Astrocyte (in vitro differentiated cells and primary cell): Measurements from ENCODE around the gene CAPN11. TPM values are rescaled to one million over a fixed set of nuclear protein-coding genes. Genes with fewer than 3 reads are reported as not detected.
"Not testable (repeated sequence)": the region's sequence is repeated elsewhere in the genome, so short reads cannot be mapped to it uniquely, and the experiment has no call there.

ENCODE experiments used
- DNase-seq: peaks from one replicate; pipeline ENCODE4 v3.0.0-alpha.2; 2010; ENCODE audit warnings: low read depth
- FAIRE-seq: peaks from 2 replicates; lab custom pipeline; 2011; peaks lifted over from hg19 to GRCh38; lab: Jason Lieb, UNC
- H2AFZ ChIP-seq: 2 replicates; pipeline ENCODE4 v1.6.0; 2012; ENCODE audit warnings: low read depth, low read length, inconsistent platforms
- H3K27ac ChIP-seq: 2 replicates; pipeline ENCODE4 v1.5.1; 2011; ENCODE audit warnings: low read depth, low read length, inconsistent platforms
- H3K27me3 ChIP-seq: 2 replicates; pipeline ENCODE4 v1.6.0; 2011; ENCODE audit warnings: low read length, inconsistent platforms; ENCODE audit not compliant: insufficient read depth
- H3K36me3 ChIP-seq: 2 replicates; pipeline ENCODE4 v1.5.1; 2011; ENCODE audit warnings: low read length, inconsistent platforms; ENCODE audit not compliant: insufficient read depth
- H3K4me1 ChIP-seq: 2 replicates; pipeline ENCODE4 v1.5.1; 2011; ENCODE audit warnings: low read length, inconsistent platforms; ENCODE audit not compliant: insufficient read depth
- H3K4me2 ChIP-seq: 2 replicates; pipeline ENCODE4 v1.6.0; 2012; ENCODE audit warnings: low read length, inconsistent platforms
- H3K4me3 ChIP-seq: 2 replicates; pipeline ENCODE4 v1.5.1; 2011; ENCODE audit warnings: low read depth, mild to moderate bottlenecking, low read length, inconsistent platforms; ENCODE audit not compliant: insufficient read depth
- H3K79me2 ChIP-seq: 2 replicates; pipeline ENCODE4 v1.6.0; 2012; ENCODE audit warnings: mild to moderate bottlenecking, low read length, inconsistent platforms; ENCODE audit not compliant: insufficient read depth
- H3K9ac ChIP-seq: 2 replicates; pipeline ENCODE4 v1.6.0; 2012; ENCODE audit warnings: mild to moderate bottlenecking, low read length, inconsistent platforms
- H3K9me3 ChIP-seq: 2 replicates; pipeline ENCODE4 v1.5.1; 2012; ENCODE audit warnings: low read depth, mild to moderate bottlenecking, low read length, inconsistent platforms; ENCODE audit not compliant: insufficient read depth
- H4K20me1 ChIP-seq: 2 replicates; pipeline ENCODE4 v1.6.0; 2012; ENCODE audit warnings: low read length, inconsistent platforms; ENCODE audit not compliant: insufficient read depth
- H3K27ac Mint-ChIP-seq: one replicate; pipeline ENCODE4 v1.8.0; 2021; ENCODE audit warnings: mild to moderate bottlenecking, mixed read lengths; ENCODE audit not compliant: unreplicated experiment
- H3K27me3 Mint-ChIP-seq: one replicate; pipeline ENCODE4 v1.8.0; 2021; ENCODE audit warnings: low read depth, mixed read lengths; ENCODE audit not compliant: unreplicated experiment
- H3K36me3 Mint-ChIP-seq: one replicate; pipeline ENCODE4 v1.8.0; 2021; ENCODE audit warnings: low read depth, mixed read lengths; ENCODE audit not compliant: unreplicated experiment
- H3K4me1 Mint-ChIP-seq: one replicate; pipeline ENCODE4 v1.8.0; 2021; ENCODE audit warnings: low read depth, mixed read lengths; ENCODE audit not compliant: unreplicated experiment
- H3K4me3 Mint-ChIP-seq: one replicate; pipeline ENCODE4 v1.8.0; 2021; ENCODE audit warnings: mild to moderate bottlenecking, moderate library complexity, mixed read lengths; ENCODE audit not compliant: unreplicated experiment
- H3K9me3 Mint-ChIP-seq: one replicate; pipeline ENCODE4 v1.8.0; 2021; ENCODE audit warnings: mild to moderate bottlenecking, mixed read lengths; ENCODE audit not compliant: unreplicated experiment
- EZH2 ChIP-seq: IDR thresholded peaks from 2 replicates; pipeline ENCODE4 v1.6.1; 2012; ENCODE audit warnings: mild to moderate bottlenecking, low read length, inconsistent platforms; ENCODE audit not compliant: insufficient read depth
- total RNA-seq: library from RNA; stranded (reverse); gene quantifications from 2 replicates; pipeline ENCODE4 v1.2.1, GENCODE V29; 2021
- TF ChIP-seq, protein P1 (sequence below): IDR thresholded peaks from 2 replicates; pipeline ENCODE4 v1.5.1; 2011; ENCODE audit warnings: low read depth, mild to moderate bottlenecking, inconsistent platforms, low read length, moderate library complexity; ENCODE audit not compliant: insufficient read depth

The CAPN11 gene
- total RNA-seq, 1 donor from 2014 or later, result not detected

DNA sequence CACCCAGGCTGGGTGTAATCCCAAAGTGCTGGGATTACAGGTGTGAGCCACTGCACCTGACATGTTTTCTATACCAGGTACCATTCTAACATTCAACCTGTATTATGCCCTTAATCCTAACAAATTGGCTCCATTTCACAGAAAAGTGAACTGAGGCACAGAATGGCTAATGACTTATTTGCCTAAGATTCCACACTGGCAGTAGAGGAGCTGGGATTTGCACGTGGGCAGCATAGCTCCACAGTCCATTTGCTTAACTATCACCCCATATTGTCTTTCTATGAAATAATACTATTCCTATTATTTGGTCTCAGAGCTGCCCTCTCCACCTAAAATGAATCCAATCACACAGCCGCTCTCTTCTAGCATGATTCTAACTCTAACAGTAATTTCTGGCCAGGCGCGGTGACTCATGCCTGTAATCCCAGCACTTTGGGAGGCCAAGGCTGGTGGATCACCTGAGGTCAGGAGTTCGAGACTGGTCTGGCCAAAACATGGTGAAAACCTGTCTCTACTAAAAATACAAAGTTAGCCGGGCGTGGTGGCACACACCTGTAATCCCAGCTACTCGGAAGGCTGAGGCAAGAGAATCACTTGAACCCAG is 34.8 kb downstream of the CAPN11 start:
- Histone ChIP-seq H3K36me3 (no peaks in the 10 kb centered on the region), H3K4me3 (no peak overlapping the region), H2AFZ (no peak overlapping the region), H3K4me1 (no peaks in the 10 kb centered on the region), H3K9ac (no peak overlapping the region), H3K9me3 (no peaks in the 10 kb centered on the region), H3K4me2 (no peak overlapping the region), H3K27me3 (peaks cover 8% of the 10 kb centered on the region), H3K79me2 (no peaks in the 10 kb centered on the region), H3K27ac (no peak overlapping the region), H4K20me1 (no peaks in the 10 kb centered on the region)
- no peak overlapping the region for H3K27ac Mint-ChIP-seq
- no peak overlapping the region for H3K4me3 Mint-ChIP-seq
- H3K4me1 Mint-ChIP-seq, result peaks cover 4% of the 10 kb centered on the region
- peaks cover 12% of the 10 kb centered on the region for H3K27me3 Mint-ChIP-seq
- no peak for DNase-seq
- no peak for TF ChIP-seq EZH2
- TF ChIP-seq, protein P1, sequence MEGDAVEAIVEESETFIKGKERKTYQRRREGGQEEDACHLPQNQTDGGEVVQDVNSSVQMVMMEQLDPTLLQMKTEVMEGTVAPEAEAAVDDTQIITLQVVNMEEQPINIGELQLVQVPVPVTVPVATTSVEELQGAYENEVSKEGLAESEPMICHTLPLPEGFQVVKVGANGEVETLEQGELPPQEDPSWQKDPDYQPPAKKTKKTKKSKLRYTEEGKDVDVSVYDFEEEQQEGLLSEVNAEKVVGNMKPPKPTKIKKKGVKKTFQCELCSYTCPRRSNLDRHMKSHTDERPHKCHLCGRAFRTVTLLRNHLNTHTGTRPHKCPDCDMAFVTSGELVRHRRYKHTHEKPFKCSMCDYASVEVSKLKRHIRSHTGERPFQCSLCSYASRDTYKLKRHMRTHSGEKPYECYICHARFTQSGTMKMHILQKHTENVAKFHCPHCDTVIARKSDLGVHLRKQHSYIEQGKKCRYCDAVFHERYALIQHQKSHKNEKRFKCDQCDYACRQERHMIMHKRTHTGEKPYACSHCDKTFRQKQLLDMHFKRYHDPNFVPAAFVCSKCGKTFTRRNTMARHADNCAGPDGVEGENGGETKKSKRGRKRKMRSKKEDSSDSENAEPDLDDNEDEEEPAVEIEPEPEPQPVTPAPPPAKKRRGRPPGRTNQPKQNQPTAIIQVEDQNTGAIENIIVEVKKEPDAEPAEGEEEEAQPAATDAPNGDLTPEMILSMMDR, result no peak
- no peaks in the 10 kb centered on the region for H3K36me3 Mint-ChIP-seq
- FAIRE-seq, result no peak
- H3K9me3 Mint-ChIP-seq, result no peaks in the 10 kb centered on the region

DNA sequence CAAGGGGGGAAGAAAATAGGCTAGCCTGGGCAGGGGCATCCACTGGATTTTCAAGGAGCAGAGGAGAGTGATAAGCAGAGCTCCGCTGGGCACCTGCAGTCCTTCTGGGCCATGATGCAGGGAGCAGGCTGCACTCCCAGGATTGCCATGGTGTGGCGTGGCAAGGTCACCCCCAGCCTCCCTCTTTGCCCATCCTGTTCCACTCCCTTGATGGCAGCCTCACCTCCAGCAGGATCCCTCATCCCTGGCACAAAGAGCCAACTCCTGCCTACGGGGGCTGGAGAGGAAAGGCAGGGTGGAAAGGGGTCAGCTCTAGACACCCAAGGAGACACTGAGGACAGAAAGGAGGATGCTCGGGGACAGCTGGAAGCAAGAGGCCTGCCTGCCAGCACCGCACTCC is 35.7 kb downstream of the CAPN11 start:
- Histone ChIP-seq H4K20me1 (no peaks in the 10 kb centered on the region), H2AFZ (no peak overlapping the region), H3K4me1 (no peaks in the 10 kb centered on the region), H3K9me3 (no peaks in the 10 kb centered on the region), H3K9ac (no peak overlapping the region), H3K27ac (no peak overlapping the region), H3K4me3 (no peak overlapping the region), H3K27me3 (peaks cover 5% of the 10 kb centered on the region), H3K4me2 (no peak overlapping the region), H3K79me2 (no peaks in the 10 kb centered on the region), H3K36me3 (no peaks in the 10 kb centered on the region)
- no peak overlapping the region for H3K27ac Mint-ChIP-seq
- H3K9me3 Mint-ChIP-seq, result no peaks in the 10 kb centered on the region
- peaks cover 12% of the 10 kb centered on the region for H3K27me3 Mint-ChIP-seq
- FAIRE-seq, result no peak
- TF ChIP-seq EZH2, result no peak
- TF ChIP-seq, protein P1, result no peak
- no peaks in the 10 kb centered on the region for H3K36me3 Mint-ChIP-seq
- DNase-seq, result no peak
- H3K4me1 Mint-ChIP-seq, result peaks cover 3% of the 10 kb centered on the region
- H3K4me3 Mint-ChIP-seq, result no peak overlapping the region

DNA sequence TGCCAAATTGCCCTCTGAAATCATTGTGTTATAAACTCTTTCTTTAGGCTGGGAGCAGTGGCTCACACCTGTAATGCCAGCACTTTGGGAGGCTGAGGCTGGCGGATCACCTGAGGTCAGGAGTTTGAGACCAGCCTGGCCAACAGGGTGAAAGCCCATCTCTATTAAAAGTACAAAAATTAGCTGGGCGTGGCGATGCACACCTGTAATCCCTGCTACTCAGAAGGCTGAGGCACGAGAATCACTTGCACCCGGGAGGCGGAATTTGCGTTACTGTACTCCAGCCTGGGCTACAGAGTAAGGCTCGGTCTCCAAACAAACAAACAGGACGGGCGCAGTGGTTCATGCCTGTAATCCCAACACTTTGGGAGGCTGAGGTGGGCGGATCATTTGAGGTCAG is 37.7 kb downstream of the CAPN11 start:
- H3K79me2 ChIP-seq, H3K36me3 ChIP-seq, H3K4me1 Mint-ChIP-seq, H3K4me3 ChIP-seq, H3K4me2 ChIP-seq, H3K4me1 ChIP-seq, H3K27me3 ChIP-seq, H3K36me3 Mint-ChIP-seq, DNase-seq, H2AFZ ChIP-seq, H3K4me3 Mint-ChIP-seq, FAIRE-seq, H3K27ac Mint-ChIP-seq, H3K9ac ChIP-seq, H4K20me1 ChIP-seq, H3K27ac ChIP-seq, H3K9me3 ChIP-seq, H3K9me3 Mint-ChIP-seq: not testable (repeated sequence)
- peaks cover 12% of the 10 kb centered on the region for H3K27me3 Mint-ChIP-seq
